ENCODE data around the gene ATP6V1G3.
A peak's percentile ranks its signal among the peaks of the same experiment; 100 is the strongest.
"Not testable (repeated sequence)": the region's sequence is repeated elsewhere in the genome, so short reads cannot be mapped to it uniquely, and the experiment has no call there.

ATP6V1G3 gene, protein sequence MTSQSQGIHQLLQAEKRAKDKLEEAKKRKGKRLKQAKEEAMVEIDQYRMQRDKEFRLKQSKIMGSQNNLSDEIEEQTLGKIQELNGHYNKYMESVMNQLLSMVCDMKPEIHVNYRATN

GRCh38 chr1:198540580-198540979 lies at the start of gene ATP6V1G3:
ATP6V1G3 (minus strand) TSS chr1:198540680; CDS start chr1:198540650, 30 bp downstream.
- TF ChIP-seq CTCF (IDR thresholded peaks at IDR 0.05; ENCODE audit: extremely low read depth, insufficient read depth, missing control alignments) = no peak
- in situ Hi-C loops (cut with MboI; ENCODE audit: low pct_unique_long_range_greater_than_20kb, low sequenced_read_pairs, unreplicated experiment) = no loop called here
- DNase-seq (ENCODE audit: low spot score) = no peak

GRCh38 chr1:198588845-198589244 lies 48.4 kb upstream of the ATP6V1G3 start:
- in situ Hi-C loops (cut with MboI; ENCODE audit: low pct_unique_long_range_greater_than_20kb, low sequenced_read_pairs, unreplicated experiment) = no loop called here
- DNase-seq (ENCODE audit: low spot score) = no peak
- TF ChIP-seq CTCF (IDR thresholded peaks at IDR 0.05; ENCODE audit: extremely low read depth, insufficient read depth, missing control alignments) = no peak

- TF ChIP-seq CTCF (IDR thresholded peaks at IDR 0.05; ENCODE audit: extremely low read depth, insufficient read depth, missing control alignments) = no peak
- DNase-seq (ENCODE audit: low spot score) = no peak
- in situ Hi-C loops (cut with MboI; ENCODE audit: low pct_unique_long_range_greater_than_20kb, low sequenced_read_pairs, unreplicated experiment) = no loop called here
Measured at GRCh38 chr1:198584163-198584562, 43.7 kb upstream of the ATP6V1G3 start.

DNA sequence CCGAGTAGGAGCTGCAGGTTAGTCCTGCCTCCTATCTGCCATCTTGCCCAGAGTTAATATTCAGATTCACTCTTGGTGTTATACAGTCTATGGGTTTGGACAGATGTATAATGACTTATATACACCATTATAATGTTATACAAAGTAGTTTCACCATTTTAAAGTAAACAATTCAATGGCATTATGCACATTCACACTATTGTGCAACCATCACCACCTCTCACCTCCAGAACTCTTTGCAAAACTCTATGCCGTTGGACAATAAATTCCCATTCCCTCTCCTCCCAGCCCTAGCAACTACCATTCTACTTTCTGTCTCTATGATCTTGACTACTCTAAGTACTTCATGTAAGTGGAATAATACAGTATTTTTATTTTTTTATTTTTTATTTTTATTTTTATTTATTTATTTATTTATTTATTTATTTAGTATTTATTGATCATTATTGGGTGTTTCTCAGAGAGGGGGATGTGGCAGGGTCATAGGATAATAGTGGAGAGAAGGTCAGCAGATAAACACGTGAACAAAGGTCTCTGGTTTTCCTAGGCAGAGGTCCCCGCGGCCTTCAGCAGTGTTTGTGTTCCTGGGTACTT lies 42.8 kb upstream of the ATP6V1G3 start:
- in situ Hi-C loops (cut with MboI; ENCODE audit: low pct_unique_long_range_greater_than_20kb, low sequenced_read_pairs, unreplicated experiment); DNase-seq (ENCODE audit: low spot score): not testable (repeated sequence)

- in situ Hi-C loops (cut with MboI; ENCODE audit: low pct_unique_long_range_greater_than_20kb, low sequenced_read_pairs, unreplicated experiment) = no loop called here
- no peak for TF ChIP-seq CTCF (IDR thresholded peaks at IDR 0.05; ENCODE audit: extremely low read depth, insufficient read depth, missing control alignments)
- DNase-seq (ENCODE audit: low spot score) = no peak
Measured at GRCh38 chr1:198577444-198577843, 37.0 kb upstream of the ATP6V1G3 start.

GRCh38 chr1:198575798-198576641 lies 35.5 kb upstream of the ATP6V1G3 start:
- TF ChIP-seq CTCF (IDR thresholded peaks at IDR 0.05; ENCODE audit: extremely low read depth, insufficient read depth, missing control alignments) = no peak
- peak; percentile 7 for DNase-seq (ENCODE audit: low spot score)
- in situ Hi-C loops (cut with MboI; ENCODE audit: low pct_unique_long_range_greater_than_20kb, low sequenced_read_pairs, unreplicated experiment) = no loop called here

DNA sequence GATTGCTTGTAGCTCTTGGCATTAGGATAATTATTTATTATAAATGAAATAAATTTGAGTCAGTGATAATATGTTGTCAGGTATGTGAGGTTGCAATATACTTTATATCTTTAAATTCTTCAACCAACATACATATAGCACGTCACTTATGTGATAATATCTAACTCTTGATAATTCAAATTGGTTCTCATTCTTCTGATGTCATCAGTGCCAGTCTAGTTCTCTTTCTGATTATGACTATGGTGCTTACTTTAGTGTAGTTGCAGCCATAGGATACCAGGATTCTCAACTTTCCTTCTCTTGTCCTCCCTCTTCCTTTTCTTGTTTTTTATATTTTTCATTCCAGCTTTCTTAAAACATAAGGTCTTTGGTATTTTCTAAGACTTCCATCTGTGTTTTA lies 34.8 kb upstream of the ATP6V1G3 start:
- no peak for DNase-seq (ENCODE audit: low spot score)
- in situ Hi-C loops (cut with MboI; ENCODE audit: low pct_unique_long_range_greater_than_20kb, low sequenced_read_pairs, unreplicated experiment) = no loop called here
- no peak for TF ChIP-seq CTCF (IDR thresholded peaks at IDR 0.05; ENCODE audit: extremely low read depth, insufficient read depth, missing control alignments)
